LNCAP (cell line): ENCODE results near the gene TXNDC17.

Source experiments
- TF ChIP-seq, protein P1 (sequence below): fragments of 450-650 bp; IDR thresholded peaks from 2 replicates; pipeline ENCODE4 v1.5.1; 2017; ENCODE audit warnings: mild to moderate bottlenecking

TXNDC17 gene

DNA sequence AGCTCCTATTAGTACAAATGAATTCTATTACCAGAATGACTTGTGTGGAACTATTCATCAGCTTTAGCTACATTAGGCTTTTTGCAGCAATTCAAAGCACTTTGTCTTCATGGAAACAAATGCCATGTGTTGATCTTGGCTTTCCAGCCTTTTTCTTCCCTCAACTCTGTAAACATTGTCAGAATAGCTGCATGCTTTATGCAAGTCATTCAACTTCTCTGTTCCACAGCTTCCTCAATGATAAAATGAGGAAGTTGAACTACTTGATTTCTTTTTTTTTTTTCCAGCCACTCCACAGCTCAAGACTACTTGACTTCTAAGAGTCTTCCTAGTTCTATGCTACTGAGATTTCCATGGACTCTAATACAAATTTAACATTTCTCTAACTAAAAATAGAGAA lies 41.5 kb upstream of the TXNDC17 start:
- TF ChIP-seq, protein P1, sequence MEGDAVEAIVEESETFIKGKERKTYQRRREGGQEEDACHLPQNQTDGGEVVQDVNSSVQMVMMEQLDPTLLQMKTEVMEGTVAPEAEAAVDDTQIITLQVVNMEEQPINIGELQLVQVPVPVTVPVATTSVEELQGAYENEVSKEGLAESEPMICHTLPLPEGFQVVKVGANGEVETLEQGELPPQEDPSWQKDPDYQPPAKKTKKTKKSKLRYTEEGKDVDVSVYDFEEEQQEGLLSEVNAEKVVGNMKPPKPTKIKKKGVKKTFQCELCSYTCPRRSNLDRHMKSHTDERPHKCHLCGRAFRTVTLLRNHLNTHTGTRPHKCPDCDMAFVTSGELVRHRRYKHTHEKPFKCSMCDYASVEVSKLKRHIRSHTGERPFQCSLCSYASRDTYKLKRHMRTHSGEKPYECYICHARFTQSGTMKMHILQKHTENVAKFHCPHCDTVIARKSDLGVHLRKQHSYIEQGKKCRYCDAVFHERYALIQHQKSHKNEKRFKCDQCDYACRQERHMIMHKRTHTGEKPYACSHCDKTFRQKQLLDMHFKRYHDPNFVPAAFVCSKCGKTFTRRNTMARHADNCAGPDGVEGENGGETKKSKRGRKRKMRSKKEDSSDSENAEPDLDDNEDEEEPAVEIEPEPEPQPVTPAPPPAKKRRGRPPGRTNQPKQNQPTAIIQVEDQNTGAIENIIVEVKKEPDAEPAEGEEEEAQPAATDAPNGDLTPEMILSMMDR = no peak

DNA sequence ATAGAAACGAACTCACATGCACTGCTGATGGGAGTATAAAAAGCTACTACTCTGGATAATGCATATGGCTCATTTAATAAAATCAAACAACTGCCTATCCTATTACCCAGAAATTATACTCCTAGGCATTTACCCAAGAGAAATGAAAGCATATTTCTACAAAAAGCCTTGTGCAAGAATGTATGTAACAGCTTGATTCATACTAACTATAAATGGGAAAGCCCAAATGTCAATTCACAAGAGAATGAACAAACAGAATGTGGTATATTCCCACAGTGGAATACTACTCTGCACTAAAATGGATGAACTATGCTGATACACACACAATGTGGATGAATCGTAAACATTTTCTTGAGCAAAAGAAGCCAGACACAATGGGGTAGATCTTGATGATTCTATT lies 38.7 kb upstream of the TXNDC17 start:
- TF ChIP-seq, protein P1 = no peak

DNA sequence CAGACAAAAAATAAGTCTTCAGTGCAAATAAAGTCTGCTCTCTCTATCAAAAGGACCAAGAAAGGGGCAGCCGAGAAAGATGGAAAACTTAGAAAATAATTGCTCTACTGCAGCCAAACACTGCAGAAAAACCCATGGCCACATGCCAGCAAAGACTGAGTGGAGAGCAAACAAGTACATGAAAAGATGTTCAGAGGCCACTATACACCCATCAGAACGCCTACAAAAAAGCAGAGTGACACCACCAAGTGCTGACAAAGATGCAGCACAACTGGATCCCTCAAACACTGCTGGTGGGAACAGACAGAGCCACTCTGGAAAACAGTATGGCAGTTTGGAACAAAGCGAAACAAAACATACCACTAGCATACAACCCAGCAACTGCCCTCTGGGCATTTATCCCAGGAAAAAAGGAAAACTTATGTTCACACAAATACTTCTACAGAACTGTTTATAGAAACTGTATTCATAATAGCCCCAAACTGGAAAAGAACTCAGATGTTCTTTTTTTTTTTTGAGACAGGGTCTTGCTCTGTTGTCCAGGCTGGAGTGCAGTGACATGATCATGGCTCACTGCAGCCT lies 37.0 kb upstream of the TXNDC17 start:
- TF ChIP-seq, protein P1 = no peak; the same call in 1 of the 2 replicates

DNA sequence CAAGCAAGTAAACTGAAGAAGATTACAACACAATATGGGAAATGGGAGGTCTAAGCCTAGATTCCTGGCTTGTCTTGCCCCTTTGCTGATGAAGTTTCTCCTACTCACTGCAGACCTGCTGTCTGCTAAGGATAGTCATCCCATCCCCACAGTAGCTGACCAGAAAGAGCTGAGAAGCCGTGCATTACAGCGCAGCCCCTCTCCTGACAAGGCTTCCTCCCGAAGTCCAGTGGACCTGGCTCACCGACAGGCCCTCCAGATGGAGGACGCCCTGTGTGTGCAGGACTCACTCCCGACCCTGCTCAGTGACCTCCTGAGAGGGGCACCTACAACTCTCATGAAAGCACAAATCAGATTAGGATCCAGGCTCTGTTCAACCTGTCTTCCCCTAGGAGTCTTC lies 35.7 kb upstream of the TXNDC17 start:
- TF ChIP-seq, protein P1 = no peak

DNA sequence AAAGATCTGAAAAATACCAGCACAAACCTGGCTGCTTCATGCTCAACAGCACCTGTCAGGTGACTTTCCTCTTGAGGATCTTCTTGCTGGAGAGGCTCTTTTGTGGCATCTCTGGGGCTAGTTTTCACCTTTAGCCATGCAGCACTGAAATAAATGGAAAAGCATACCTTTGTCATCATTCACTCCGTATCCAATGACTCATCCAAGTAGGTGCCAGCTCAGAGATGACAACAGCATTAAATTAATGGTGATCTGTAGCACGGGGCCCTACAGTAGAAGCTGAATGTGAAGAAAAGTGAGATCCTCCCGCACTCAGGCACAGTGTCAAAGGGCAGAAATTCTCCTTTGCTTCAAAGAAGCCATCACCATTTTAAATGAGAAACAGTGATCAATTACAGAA lies 32.5 kb upstream of the TXNDC17 start:
- TF ChIP-seq, protein P1 = no peak

DNA sequence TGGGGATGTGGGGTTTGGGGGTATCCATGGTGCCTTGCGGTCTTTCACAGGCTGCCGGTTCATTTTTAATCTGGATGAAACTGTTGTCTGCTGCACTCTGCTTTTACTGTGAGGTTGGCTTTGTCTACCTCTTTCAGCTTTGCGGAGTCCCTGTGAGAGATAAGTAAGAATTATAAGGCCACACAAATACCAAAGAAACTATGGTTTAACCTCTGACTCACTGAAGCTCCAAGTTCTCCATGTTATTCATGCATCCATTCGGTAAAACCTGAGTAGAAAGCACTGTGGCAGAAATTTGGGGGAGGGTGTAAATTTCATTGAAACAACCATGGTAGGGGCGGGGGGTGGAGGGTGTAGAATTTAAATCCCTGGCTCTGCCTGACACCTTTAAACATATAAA lies 30.8 kb upstream of the TXNDC17 start:
- TF ChIP-seq, protein P1 = no peak

DNA sequence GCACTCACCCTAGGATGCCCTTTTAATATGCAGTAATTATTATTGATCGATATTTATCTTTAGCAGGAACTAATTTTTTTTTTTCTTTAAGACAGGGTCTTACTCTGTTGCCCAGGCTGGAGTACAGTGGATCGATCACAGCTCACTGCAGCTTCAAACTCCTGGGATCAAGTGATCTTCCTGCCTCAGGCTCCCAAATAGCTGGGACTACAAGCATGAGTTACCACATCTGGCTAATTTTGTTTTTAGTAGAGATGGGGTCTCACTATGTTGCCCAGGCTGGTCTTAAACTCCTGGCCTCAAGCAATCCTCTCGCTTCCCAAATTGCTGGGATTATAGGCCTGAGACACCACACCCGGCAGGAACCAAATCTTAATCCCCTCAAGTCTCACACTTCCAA lies 29.6 kb upstream of the TXNDC17 start:
- TF ChIP-seq, protein P1 = no peak

DNA sequence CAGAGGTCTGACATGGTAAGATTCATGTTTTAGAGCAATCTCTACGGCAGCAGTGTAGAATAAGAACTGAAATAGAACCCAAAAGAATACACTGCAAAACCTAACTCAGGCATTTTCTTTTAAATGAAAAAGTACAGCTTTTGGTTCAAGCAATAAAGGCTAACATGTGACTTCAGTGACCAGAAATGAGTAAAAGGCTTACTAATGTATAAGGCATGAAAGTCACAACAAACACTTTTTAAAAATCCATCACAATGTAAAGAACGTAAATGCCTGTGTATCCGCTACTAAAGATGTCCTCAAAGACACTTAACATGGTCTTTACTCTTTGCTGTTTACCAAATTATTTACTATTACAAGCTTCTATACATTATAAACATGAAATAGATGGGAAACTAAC lies 16.9 kb upstream of the TXNDC17 start:
- TF ChIP-seq, protein P1 = no peak
